Naive thymus-derived CD4-positive, alpha-beta T cell (primary cell): ENCODE measurements around the gene CFD. TPM values are rescaled to one million over a fixed set of nuclear protein-coding genes. Genes with fewer than 3 reads are reported as not detected.
A peak's percentile ranks its signal among the peaks of the same experiment; 100 is the strongest.

Source experiments
- ATAC-seq: fragments of 150-1000 bp; cut with Tn5 transposase; 2 replicates; pipeline ENCODE4 v1.10.0; 2021; ENCODE audit warnings: mild to moderate bottlenecking, moderate library complexity
- CTCF ChIA-PET: fragments of 350-600 bp; sonication (Branson Sonifier 250); formaldehyde crosslinking; loops from one replicate; lab custom pipeline; 2021; ENCODE audit warnings: antibody characterized with exemption; lab: Charles Lee
- POLR2A ChIA-PET: fragments of 350-600 bp; sonication (Branson Sonifier 250); formaldehyde crosslinking; loops from one replicate; lab custom pipeline; 2021; ENCODE audit warnings: antibody characterized with exemption, inconsistent platforms; lab: Charles Lee
- DNase-seq, 9 donors: peaks; one replicate each; pipeline versions ENCODE4 v3.0.0 to v3.0.0-alpha.2; 2020 to 2022; ENCODE audit warnings: mixed read lengths in 1 of 9
- H3K27ac ChIP-seq: one replicate; pipeline ENCODE4 v1.7.0; 2013; ENCODE audit warnings: mild to moderate bottlenecking, low read depth, low read length, moderate library complexity
- H3K27me3 ChIP-seq, 2 donors: one replicate each; pipeline ENCODE4 v1.7.0; 2013; ENCODE audit warnings: low read length in 2 of 2, mild to moderate bottlenecking in 2 of 2, moderate library complexity in 2 of 2; ENCODE audit not compliant: control insufficient read depth in 2 of 2, insufficient read depth in 2 of 2
- H3K36me3 ChIP-seq, 3 experiments: 1 replicate in 2 of 3; 2 replicates in 1 of 3; pipeline ENCODE4 v1.7.0; 2013; ENCODE audit warnings: low read length in 3 of 3, mild to moderate bottlenecking in 3 of 3, moderate library complexity in 1 of 3; ENCODE audit not compliant: insufficient read depth in 3 of 3, control insufficient read depth in 2 of 3
- H3K4me1 ChIP-seq, 2 donors: one replicate each; pipeline ENCODE4 v1.7.0; 2013; ENCODE audit warnings: low read length in 2 of 2, mild to moderate bottlenecking in 2 of 2, moderate library complexity in 1 of 2; ENCODE audit not compliant: control insufficient read depth in 2 of 2, insufficient read depth in 2 of 2
- H3K4me3 ChIP-seq: 2 replicates; pipeline ENCODE4 v1.7.0; 2013; ENCODE audit warnings: mild to moderate bottlenecking, low read length
- H3K9me3 ChIP-seq, 3 experiments: 1 replicate in 2 of 3; 2 replicates in 1 of 3; pipeline ENCODE4 v1.7.0; 2013; ENCODE audit warnings: low read length in 3 of 3; ENCODE audit not compliant: control insufficient read depth in 2 of 3
- H3K27ac Mint-ChIP-seq, 9 donors: one replicate each; pipeline ENCODE4 v1.8.0; 2020 to 2022; ENCODE audit warnings: mixed read lengths in 9 of 9, mild to moderate bottlenecking in 8 of 9, moderate library complexity in 5 of 9, inconsistent platforms in 2 of 9
- H3K27me3 Mint-ChIP-seq, 5 donors: one replicate each; pipeline ENCODE4 v1.8.0; 2021 to 2022; ENCODE audit warnings: mixed read lengths in 5 of 5, mild to moderate bottlenecking in 1 of 5
- H3K36me3 Mint-ChIP-seq, 5 donors: one replicate each; pipeline ENCODE4 v1.8.0; 2020 to 2022; ENCODE audit warnings: mixed read lengths in 5 of 5, mild to moderate bottlenecking in 3 of 5, inconsistent platforms in 1 of 5
- H3K4me1 Mint-ChIP-seq, 7 donors: one replicate each; pipeline ENCODE4 v1.8.0; 2020 to 2022; ENCODE audit warnings: mixed read lengths in 7 of 7, mild to moderate bottlenecking in 3 of 7, inconsistent platforms in 1 of 7
- H3K4me3 Mint-ChIP-seq, 10 donors: one replicate each; pipeline ENCODE4 v1.8.0; 2020 to 2022; ENCODE audit warnings: mild to moderate bottlenecking in 10 of 10, mixed read lengths in 10 of 10, moderate library complexity in 6 of 10, inconsistent platforms in 2 of 10
- H3K9me3 Mint-ChIP-seq, 11 donors: one replicate each; pipeline ENCODE4 v1.8.0; 2020 to 2022; ENCODE audit warnings: mixed read lengths in 11 of 11, mild to moderate bottlenecking in 4 of 11, inconsistent platforms in 1 of 11, moderate library complexity in 1 of 11
- intact Hi-C, 2 donors: fragments of 100-400 bp; cut with micrococcal nuclease; formaldehyde crosslinking; loops; one replicate each; pipeline ENCODE4 v1.15.1; 2023
- polyA plus RNA-seq, 2 donors: library from polyadenylated mRNA; unstranded; fragments of 300-500 nt; fragmentation: Illumina TruSeq; gene quantifications; one replicate each; pipeline ENCODE4 v1.2.3, GENCODE V29; 2021
- total RNA-seq, 6 experiments: library from RNA in 5 of 6; stranded (reverse) in 5 of 6; gene quantifications; 1 replicate in 5 of 6; 2 replicates in 1 of 6; pipeline ENCODE4 v1.2.3 and lab custom pipeline; 2021 to 2026

CFD gene
- total and polyA plus RNA-seq, 7 experiments from 2014 or later = 1.3 to 58.0 (median 4.9) TPM

GRCh38 chr19:900302-901111, 41.0 kb downstream of the CFD start:
- DNase-seq (peak in 1 of 9 donors; percentile 45), ATAC-seq (peak; percentile 77)
- CTCF ChIA-PET = no interaction called here
- Histone ChIP-seq H3K4me3 (no peak overlapping the region), H3K27ac (peak overlapping the region; percentile 40), H3K9me3 (no peaks in the 10 kb centered on the region), H3K27me3 (no peaks in the 10 kb centered on the region), H3K4me1 (peaks cover 0 to 10% of the 10 kb centered on the region in 2 donors), H3K36me3 (peaks cover 0 to 70% (median 9%) of the 10 kb centered on the region in 3 experiments)
- POLR2A ChIA-PET = interaction anchor here (2.6 kb wide), 1 partner anchor 14 kb away, joined by 12 read pairs; the partner anchor contains the start of gene R3HDM4
- intact Hi-C loops = loop anchor here in 1 of 2 donors (10.0 kb wide), 1 partner anchor 236 kb away; the partner anchor contains the start of gene RNF126
- Mint-ChIP-seq H3K36me3 (peaks cover 0 to 8% (median 5%) of the 10 kb centered on the region in 5 donors), H3K9me3 (no peaks in the 10 kb centered on the region), H3K4me3 (no peak overlapping the region), H3K27ac (peak overlapping the region in 6 of 9 donors; percentile 28 to 88 (median 63)), H3K27me3 (no peaks in the 10 kb centered on the region), H3K4me1 (peaks cover 6 to 37% (median 23%) of the 10 kb centered on the region in 7 donors)

- peaks cover 0 to 66% (median 9%) of the 10 kb centered on the region in 3 experiments for H3K36me3 ChIP-seq
- POLR2A ChIA-PET = interaction anchor here (1.0 to 10.7 kb wide), 5 partner anchors 6 to 39 kb away, joined by 3 to 196 read pairs (median 7); partner anchors contain the start of genes MED16, R3HDM4 and RNU6-9
- H3K36me3 Mint-ChIP-seq = peaks cover 0 to 8% (median 4%) of the 10 kb centered on the region in 5 donors
Observed at GRCh38 chr19:901216-902092, 42.0 kb downstream of the CFD start.

GRCh38 chr19:902093-902370, 42.6 kb downstream of the CFD start:
- Mint-ChIP-seq H3K27ac (peak overlapping the region in 3 of 9 donors; percentile 19 to 63 (median 42)), H3K4me1 (peaks cover 12 to 50% (median 27%) of the 10 kb centered on the region in 7 donors), H3K36me3 (peaks cover 0 to 6% (median 0%) of the 10 kb centered on the region in 5 donors), H3K9me3 (no peaks in the 10 kb centered on the region), H3K4me3 (no peak overlapping the region), H3K27me3 (no peaks in the 10 kb centered on the region)
- POLR2A ChIA-PET = interaction anchor here (1.0 to 10.7 kb wide), 6 partner anchors 6 to 40 kb away, joined by 3 to 196 read pairs (median 6); partner anchors contain the start of genes MED16, R3HDM4 and RNU6-9
- Histone ChIP-seq H3K4me3 (no peak overlapping the region), H3K27me3 (no peaks in the 10 kb centered on the region), H3K4me1 (peaks cover 7 to 25% of the 10 kb centered on the region in 2 donors), H3K27ac (peak overlapping the region; percentile 21), H3K9me3 (no peaks in the 10 kb centered on the region), H3K36me3 (peaks cover 0 to 61% (median 9%) of the 10 kb centered on the region in 3 experiments)
- CTCF ChIA-PET = no interaction called here
- no peak for ATAC-seq
- intact Hi-C loops = loop anchor here in 1 of 2 donors (10.0 kb wide), 1 partner anchor 237 kb away; the partner anchor contains the start of gene RNF126
- DNase-seq = no peak

More at GRCh38 chr19:901216-902092, 42.0 kb downstream of the CFD start:
- H3K9me3 Mint-ChIP-seq = no peaks in the 10 kb centered on the region
- H3K27me3 Mint-ChIP-seq = no peaks in the 10 kb centered on the region
- H3K4me3 Mint-ChIP-seq = peak overlapping the region in 1 of 10 donors; percentile 12
- H3K27ac ChIP-seq = peak overlapping the region; percentile 21
- peaks cover 6 to 44% (median 22%) of the 10 kb centered on the region in 7 donors for H3K4me1 Mint-ChIP-seq
- H3K27me3 ChIP-seq = no peaks in the 10 kb centered on the region
- ATAC-seq (no peak), DNase-seq (no peak)
- peaks cover 1 to 19% of the 10 kb centered on the region in 2 donors for H3K4me1 ChIP-seq
- no peaks in the 10 kb centered on the region for H3K9me3 ChIP-seq
- intact Hi-C loops = loop anchor here in 1 of 2 donors (10.0 kb wide), 1 partner anchor 237 kb away; the partner anchor contains the start of gene RNF126
- CTCF ChIA-PET = no interaction called here
- H3K27ac Mint-ChIP-seq = peak overlapping the region in 6 of 9 donors; percentile 23 to 64 (median 42)
- H3K4me3 ChIP-seq = no peak overlapping the region

- H3K36me3 ChIP-seq = peaks cover 0 to 55% (median 7%) of the 10 kb centered on the region in 3 experiments
- H3K4me1 Mint-ChIP-seq = peaks cover 14 to 56% (median 31%) of the 10 kb centered on the region in 7 donors
- H3K4me3 Mint-ChIP-seq = peak overlapping the region in 2 of 10 donors; percentile 29 to 48
- H3K9me3 ChIP-seq = no peaks in the 10 kb centered on the region
- no peaks in the 10 kb centered on the region for H3K27me3 Mint-ChIP-seq
- no peak for DNase-seq
- H3K4me3 ChIP-seq = no peak overlapping the region
- ATAC-seq = no peak
- H3K27me3 ChIP-seq = no peaks in the 10 kb centered on the region
- CTCF ChIA-PET = no interaction called here
- peaks cover 0 to 6% (median 0%) of the 10 kb centered on the region in 5 donors for H3K36me3 Mint-ChIP-seq
- H3K27ac Mint-ChIP-seq = peak overlapping the region in 6 of 9 donors; percentile 14 to 88 (median 70)
- intact Hi-C loops = loop anchor here in 1 of 2 donors (10.0 kb wide), 1 partner anchor 238 kb away; the partner anchor contains the start of gene RNF126
- POLR2A ChIA-PET = interaction anchor here (0.6 to 10.7 kb wide), 7 partner anchors 7 to 101 kb away, joined by 3 to 196 read pairs (median 5); partner anchors contain the start of genes MED16, R3HDM4 and RNU6-9
- peaks cover 13 to 31% of the 10 kb centered on the region in 2 donors for H3K4me1 ChIP-seq
- H3K27ac ChIP-seq = peak overlapping the region; percentile 21
- no peaks in the 10 kb centered on the region for H3K9me3 Mint-ChIP-seq
Observed at GRCh38 chr19:902446-903226, 43.2 kb downstream of the CFD start.

GRCh38 chr19:903266-903797, 43.9 kb downstream of the CFD start:
- no peak overlapping the region for H3K4me3 ChIP-seq
- H3K27ac ChIP-seq = no peak overlapping the region
- CTCF ChIA-PET = no interaction called here
- H3K4me3 Mint-ChIP-seq = peak overlapping the region in 1 of 10 donors; percentile 48
- H3K27ac Mint-ChIP-seq = no peak overlapping the region
- POLR2A ChIA-PET = interaction anchor here (0.6 to 10.7 kb wide), 3 partner anchors 8 to 101 kb away, joined by 3 to 196 read pairs (median 4); partner anchors contain the start of genes MED16 and RNU6-9
- no peaks in the 10 kb centered on the region for H3K27me3 ChIP-seq
- H3K27me3 Mint-ChIP-seq = no peaks in the 10 kb centered on the region
- DNase-seq (no peak), ATAC-seq (no peak)
- intact Hi-C loops = loop anchor here in 1 of 2 donors (10.0 kb wide), 1 partner anchor 239 kb away; the partner anchor contains the start of gene RNF126
- peaks cover 0 to 4% (median 0%) of the 10 kb centered on the region in 5 donors for H3K36me3 Mint-ChIP-seq
- H3K4me1 Mint-ChIP-seq = peaks cover 14 to 63% (median 35%) of the 10 kb centered on the region in 7 donors
- H3K9me3 ChIP-seq = no peaks in the 10 kb centered on the region
- peaks cover 20 to 38% of the 10 kb centered on the region in 2 donors for H3K4me1 ChIP-seq
- no peaks in the 10 kb centered on the region for H3K9me3 Mint-ChIP-seq
- peaks cover 0 to 51% (median 5%) of the 10 kb centered on the region in 3 experiments for H3K36me3 ChIP-seq
